Central memory CD8-positive, alpha-beta T cell (primary cell): ENCODE results near the gene CNKSR1.
"Not testable (repeated sequence)": the region's sequence is repeated elsewhere in the genome, so short reads cannot be mapped to it uniquely, and the experiment has no call there.

Experiments used
- ATAC-seq: fragments of 150-1000 bp; cut with Tn5 transposase; replicated peaks from 2 replicates; pipeline ENCODE4 v1.10.0; 2022; ENCODE audit warnings: mild to moderate bottlenecking, moderate FRiP score, moderate number of reproducible peaks; ENCODE audit not compliant: poor library complexity, severe bottlenecking; ENCODE audit errors: extremely low read depth
- DNase-seq, 2 donors: peaks; one replicate each; pipeline ENCODE4 v3.0.0; 2021; ENCODE audit warnings: low spot score in 2 of 2
- H3K27ac Mint-ChIP-seq: one replicate; pipeline ENCODE4 v1.8.0; 2022; ENCODE audit warnings: low read depth, mild to moderate bottlenecking, moderate library complexity, mixed read lengths
- H3K27me3 Mint-ChIP-seq: one replicate; pipeline ENCODE4 v1.8.0; 2022; ENCODE audit warnings: mixed read lengths
- H3K36me3 Mint-ChIP-seq: one replicate; pipeline ENCODE4 v1.8.0; 2022; ENCODE audit warnings: mild to moderate bottlenecking, moderate library complexity, mixed read lengths; ENCODE audit not compliant: insufficient read depth
- H3K4me1 Mint-ChIP-seq: one replicate; pipeline ENCODE4 v1.8.0; 2022; ENCODE audit warnings: mixed read lengths
- H3K4me3 Mint-ChIP-seq: one replicate; pipeline ENCODE4 v1.8.0; 2022; ENCODE audit warnings: mild to moderate bottlenecking, moderate library complexity, mixed read lengths
- H3K9me3 Mint-ChIP-seq: one replicate; pipeline ENCODE4 v1.8.0; 2022; ENCODE audit warnings: mixed read lengths

CNKSR1 gene

GRCh38 chr1:26200413-26200812, 23.1 kb downstream of the CNKSR1 start:
- no peak overlapping the region for H3K27ac Mint-ChIP-seq

GRCh38 chr1:26203642-26204318, 26.5 kb downstream of the CNKSR1 start:
- no peak for ATAC-seq
- H3K36me3 Mint-ChIP-seq = no peaks in the 10 kb centered on the region
- DNase-seq = no peak
- H3K9me3 Mint-ChIP-seq = no peaks in the 10 kb centered on the region
- H3K4me3 Mint-ChIP-seq = no peak overlapping the region
- H3K27ac Mint-ChIP-seq = no peak overlapping the region
- peaks cover 18% of the 10 kb centered on the region for H3K4me1 Mint-ChIP-seq
- H3K27me3 Mint-ChIP-seq = peaks cover 4% of the 10 kb centered on the region

More at GRCh38 chr1:26200413-26200812, 23.1 kb downstream of the CNKSR1 start:
- H3K4me1 Mint-ChIP-seq = peaks cover 18% of the 10 kb centered on the region
- DNase-seq (no peak), ATAC-seq (no peak)
- no peak overlapping the region for H3K4me3 Mint-ChIP-seq
- no peaks in the 10 kb centered on the region for H3K9me3 Mint-ChIP-seq
- no peaks in the 10 kb centered on the region for H3K36me3 Mint-ChIP-seq
- H3K27me3 Mint-ChIP-seq = peaks cover 17% of the 10 kb centered on the region

- H3K4me3 Mint-ChIP-seq = no peak overlapping the region
- H3K4me1 Mint-ChIP-seq = no peaks in the 10 kb centered on the region
- ATAC-seq (no peak), DNase-seq (no peak)
- H3K27me3 Mint-ChIP-seq = no peaks in the 10 kb centered on the region
- no peaks in the 10 kb centered on the region for H3K9me3 Mint-ChIP-seq
- H3K36me3 Mint-ChIP-seq = no peaks in the 10 kb centered on the region
- H3K27ac Mint-ChIP-seq = no peak overlapping the region
These were observed 33.0 kb downstream of the CNKSR1 start for GRCh38 chr1:26210147-26210870.

- no peaks in the 10 kb centered on the region for H3K27me3 Mint-ChIP-seq
- no peak overlapping the region for H3K27ac Mint-ChIP-seq
- ATAC-seq (no peak), DNase-seq (no peak)
- no peaks in the 10 kb centered on the region for H3K4me1 Mint-ChIP-seq
- no peaks in the 10 kb centered on the region for H3K36me3 Mint-ChIP-seq
- H3K9me3 Mint-ChIP-seq = no peaks in the 10 kb centered on the region
- H3K4me3 Mint-ChIP-seq = no peak overlapping the region
These were observed 35.4 kb downstream of the CNKSR1 start for GRCh38 chr1:26212726-26213125.

GRCh38 chr1:26213335-26213905, 36.1 kb downstream of the CNKSR1 start:
- H3K9me3 Mint-ChIP-seq = no peaks in the 10 kb centered on the region
- H3K4me1 Mint-ChIP-seq = no peaks in the 10 kb centered on the region
- no peaks in the 10 kb centered on the region for H3K27me3 Mint-ChIP-seq
- H3K36me3 Mint-ChIP-seq = no peaks in the 10 kb centered on the region
- H3K4me3 Mint-ChIP-seq = no peak overlapping the region
- DNase-seq (no peak), ATAC-seq (no peak)
- no peak overlapping the region for H3K27ac Mint-ChIP-seq

GRCh38 chr1:26215246-26215645, 38.0 kb downstream of the CNKSR1 start:
- Mint-ChIP-seq H3K4me3 (no peak overlapping the region), H3K27ac (no peak overlapping the region), H3K9me3 (no peaks in the 10 kb centered on the region), H3K36me3 (no peaks in the 10 kb centered on the region), H3K4me1 (no peaks in the 10 kb centered on the region), H3K27me3 (peaks cover 12% of the 10 kb centered on the region)
- no peak for ATAC-seq
- DNase-seq = no peak

GRCh38 chr1:26218906-26219494, 41.7 kb downstream of the CNKSR1 start:
- Mint-ChIP-seq H3K27me3 (peaks cover 19% of the 10 kb centered on the region), H3K9me3 (no peaks in the 10 kb centered on the region)
- no peak for ATAC-seq

GRCh38 chr1:26220199-26220912, 43.1 kb downstream of the CNKSR1 start:
- Mint-ChIP-seq H3K9me3 (no peaks in the 10 kb centered on the region), H3K4me3 (no peak overlapping the region), H3K27ac (no peak overlapping the region), H3K36me3 (no peaks in the 10 kb centered on the region), H3K4me1 (no peaks in the 10 kb centered on the region), H3K27me3 (peaks cover 21% of the 10 kb centered on the region)
- no peak for ATAC-seq
- DNase-seq = no peak

More at GRCh38 chr1:26218906-26219494, 41.7 kb downstream of the CNKSR1 start:
- Mint-ChIP-seq H3K4me3 (no peak overlapping the region), H3K4me1 (no peaks in the 10 kb centered on the region), H3K27ac (peak overlapping the region; percentile 63), H3K36me3 (no peaks in the 10 kb centered on the region)
- no peak for DNase-seq

GRCh38 chr1:26221094-26221493, 43.8 kb downstream of the CNKSR1 start:
- Mint-ChIP-seq H3K4me3 (no peak overlapping the region), H3K27ac (no peak overlapping the region)

GRCh38 chr1:26224606-26225005, 47.3 kb downstream of the CNKSR1 start:
- H3K4me3 Mint-ChIP-seq = no peak overlapping the region
- peaks cover 35% of the 10 kb centered on the region for H3K27me3 Mint-ChIP-seq
- H3K9me3 Mint-ChIP-seq = no peaks in the 10 kb centered on the region
- DNase-seq = no peak
- no peaks in the 10 kb centered on the region for H3K36me3 Mint-ChIP-seq
- no peak overlapping the region for H3K27ac Mint-ChIP-seq
- H3K4me1 Mint-ChIP-seq = peaks cover 6% of the 10 kb centered on the region
- ATAC-seq = no peak

More at GRCh38 chr1:26221094-26221493, 43.8 kb downstream of the CNKSR1 start:
- Mint-ChIP-seq H3K9me3 (no peaks in the 10 kb centered on the region), H3K27me3 (peaks cover 28% of the 10 kb centered on the region), H3K36me3 (no peaks in the 10 kb centered on the region), H3K4me1 (peaks cover 6% of the 10 kb centered on the region)
- ATAC-seq (no peak), DNase-seq (no peak)

GRCh38 chr1:26225033-26225831, 47.9 kb downstream of the CNKSR1 start:
- Mint-ChIP-seq H3K36me3 (no peaks in the 10 kb centered on the region), H3K9me3 (no peaks in the 10 kb centered on the region), H3K27ac (no peak overlapping the region), H3K27me3 (peaks cover 31% of the 10 kb centered on the region), H3K4me1 (peaks cover 6% of the 10 kb centered on the region), H3K4me3 (peak overlapping the region; percentile 50)
- DNase-seq (no peak), ATAC-seq (no peak)

GRCh38 chr1:26230682-26231081, 53.4 kb downstream of the CNKSR1 start:
- H3K4me3 Mint-ChIP-seq, H3K9me3 Mint-ChIP-seq, H3K36me3 Mint-ChIP-seq, H3K27ac Mint-ChIP-seq, DNase-seq, ATAC-seq: not testable (repeated sequence)
- H3K27me3 Mint-ChIP-seq = peaks cover 20% of the 10 kb centered on the region
- H3K4me1 Mint-ChIP-seq = peaks cover 22% of the 10 kb centered on the region
